Esophagus mucosa (tissue), 1 donor: ENCODE measurements around the gene SYT9. TPM values are rescaled to one million over a fixed set of nuclear protein-coding genes. Genes with fewer than 3 reads are reported as not detected.

Experiments
- ATAC-seq: fragments of 200-7000 bp; cut with Tn5 transposase; one replicate; pipeline ENCODE4 v1.9.1; 2020
- total RNA-seq: library from RNA; stranded (reverse); gene quantifications from one replicate; pipeline ENCODE4 v1.2.4, GENCODE V29; 2023
- donor health status: DM: yes; HTN: yes; CAD: no.

The SYT9 gene
- not detected for total RNA-seq

- peak; percentile 71 for ATAC-seq
Observed at GRCh38 chr11:7251836-7252682, at the start of gene SYT9. TSS of gene SYT9 (plus strand) at chr11:7251904. CDS start at chr11:7252187, 283 bp downstream.

- no peak for ATAC-seq
Observed at GRCh38 chr11:7202412-7202811, 49.3 kb upstream of the SYT9 start.

- no peak for ATAC-seq
Observed at GRCh38 chr11:7204778-7205177, 46.9 kb upstream of the SYT9 start.

- no peak for ATAC-seq
Observed at GRCh38 chr11:7208391-7208790, 43.3 kb upstream of the SYT9 start.

- no peak for ATAC-seq
Observed at GRCh38 chr11:7219491-7219890, 32.2 kb upstream of the SYT9 start.

GRCh38 chr11:7220636-7221035, 31.1 kb upstream of the SYT9 start:
- no peak for ATAC-seq

GRCh38 chr11:7222619-7223018, 29.1 kb upstream of the SYT9 start:
- ATAC-seq, result no peak

GRCh38 chr11:7239877-7240276, 11.8 kb upstream of the SYT9 start:
- no peak for ATAC-seq

- no peak for ATAC-seq
Observed at GRCh38 chr11:7245341-7245740, 6.4 kb upstream of the SYT9 start.

GRCh38 chr11:7246179-7246578, 5.5 kb upstream of the SYT9 start:
- ATAC-seq, result no peak

- no peak for ATAC-seq
Observed at GRCh38 chr11:7250166-7250565, 1.5 kb upstream of the SYT9 start.

- ATAC-seq, result no peak
Observed at GRCh38 chr11:7251487-7251835, 243 bp upstream of the SYT9 start.

- ATAC-seq, result peak; percentile 26
Observed at GRCh38 chr11:7252683-7253213, 1.0 kb downstream of the SYT9 start.

- no peak for ATAC-seq
Observed at GRCh38 chr11:7253800-7254199, 2.1 kb downstream of the SYT9 start.

GRCh38 chr11:7254731-7255291, 3.1 kb downstream of the SYT9 start:
- ATAC-seq, result no peak

GRCh38 chr11:7256943-7257342, 5.2 kb downstream of the SYT9 start:
- ATAC-seq, result no peak

GRCh38 chr11:7257724-7258123, 6.0 kb downstream of the SYT9 start:
- no peak for ATAC-seq

- ATAC-seq, result no peak
Observed at GRCh38 chr11:7261578-7261977, 9.9 kb downstream of the SYT9 start.

- ATAC-seq, result no peak
Observed at GRCh38 chr11:7262672-7263071, 11.0 kb downstream of the SYT9 start.

GRCh38 chr11:7263842-7264241, 12.1 kb downstream of the SYT9 start:
- no peak for ATAC-seq

- no peak for ATAC-seq
Observed at GRCh38 chr11:7268758-7269157, 17.1 kb downstream of the SYT9 start.

GRCh38 chr11:7270233-7270865, 18.6 kb downstream of the SYT9 start:
- ATAC-seq, result no peak

GRCh38 chr11:7272373-7272772, 20.7 kb downstream of the SYT9 start:
- ATAC-seq, result no peak

- ATAC-seq, result no peak
Observed at GRCh38 chr11:7275133-7275532, 23.4 kb downstream of the SYT9 start.
